ENCODE data around the gene UBL4A.

The UBL4A gene

GRCh38 chrX:154472685-154473632, 13.5 kb downstream of the UBL4A start:
- H3K4me3 ChIP-seq (ENCODE audit: low read depth, low read length), result no peak overlapping the region
- no peak for DNase-seq (ENCODE audit: low read depth)
- TF ChIP-seq CTCF (IDR thresholded peaks at IDR 0.05; ENCODE audit: control insufficient read depth, extremely low read depth, insufficient read depth), result no peak

GRCh38 chrX:154471839-154472684, 14.4 kb downstream of the UBL4A start:
- H3K4me3 ChIP-seq (ENCODE audit: low read depth, low read length), result no peak overlapping the region
- no peak for DNase-seq (ENCODE audit: low read depth)
- TF ChIP-seq CTCF (IDR thresholded peaks at IDR 0.05; ENCODE audit: control insufficient read depth, extremely low read depth, insufficient read depth), result no peak

GRCh38 chrX:154470914-154471568, 15.4 kb downstream of the UBL4A start:
- DNase-seq (ENCODE audit: low read depth), result no peak
- TF ChIP-seq CTCF (IDR thresholded peaks at IDR 0.05; ENCODE audit: control insufficient read depth, extremely low read depth, insufficient read depth), result no peak
- H3K4me3 ChIP-seq (ENCODE audit: low read depth, low read length), result no peak overlapping the region

GRCh38 chrX:154470434-154470833, 16.0 kb downstream of the UBL4A start:
- H3K4me3 ChIP-seq (ENCODE audit: low read depth, low read length), result no peak overlapping the region
- no peak for DNase-seq (ENCODE audit: low read depth)
- TF ChIP-seq CTCF (IDR thresholded peaks at IDR 0.05; ENCODE audit: control insufficient read depth, extremely low read depth, insufficient read depth), result no peak

- no peak overlapping the region for H3K4me3 ChIP-seq (ENCODE audit: low read depth, low read length)
- TF ChIP-seq CTCF (IDR thresholded peaks at IDR 0.05; ENCODE audit: control insufficient read depth, extremely low read depth, insufficient read depth), result no peak
- DNase-seq (ENCODE audit: low read depth), result no peak
Observed at GRCh38 chrX:154469880-154470279, 16.5 kb downstream of the UBL4A start.

GRCh38 chrX:154469114-154469513, 17.3 kb downstream of the UBL4A start:
- DNase-seq (ENCODE audit: low read depth), result no peak
- no peak overlapping the region for H3K4me3 ChIP-seq (ENCODE audit: low read depth, low read length)
- TF ChIP-seq CTCF (IDR thresholded peaks at IDR 0.05; ENCODE audit: control insufficient read depth, extremely low read depth, insufficient read depth), result no peak
